OCI-LY1 (cell line): Measurements from ENCODE around the gene HRNR.

Source experiments
- H2AFZ ChIP-seq: fragments of 200-600 bp; sonication (generic), shearing (Covaris generic); 2 replicates; pipeline ENCODE4 v1.6.0; 2014; ENCODE audit warnings: antibody characterized with exemption, mild to moderate bottlenecking, low read length
- H3F3A ChIP-seq: fragments of 200-600 bp; sonication (generic), shearing (Covaris generic); 2 replicates; pipeline ENCODE4 v1.6.0; 2014; ENCODE audit warnings: mild to moderate bottlenecking, antibody characterized with exemption, low read length, moderate library complexity; ENCODE audit not compliant: insufficient read depth
- H3K27ac ChIP-seq: fragments of 200-600 bp; sonication (generic); 2 replicates; pipeline ENCODE4 v1.5.1; 2014; ENCODE audit warnings: low read length, mixed run types, mild to moderate bottlenecking, low read depth; ENCODE audit not compliant: poor library complexity, severe bottlenecking
- H3K27me3 ChIP-seq: fragments of 200-600 bp; sonication (generic); 2 replicates; pipeline ENCODE4 v1.6.0; 2014; ENCODE audit warnings: antibody characterized with exemption, mild to moderate bottlenecking, low read length, moderate library complexity; ENCODE audit not compliant: insufficient read depth
- H3K36me3 ChIP-seq: fragments of 200-600 bp; sonication (generic); 2 replicates; pipeline ENCODE4 v1.6.1; 2014; ENCODE audit warnings: mild to moderate bottlenecking, antibody characterized with exemption, low read length, moderate library complexity, mixed read lengths; ENCODE audit not compliant: insufficient read depth
- H3K4me1 ChIP-seq: fragments of 200-600 bp; sonication (generic); 2 replicates; pipeline ENCODE4 v1.5.1; 2014; ENCODE audit warnings: mild to moderate bottlenecking, low read length, moderate library complexity; ENCODE audit not compliant: insufficient read depth, severe bottlenecking
- H3K4me2 ChIP-seq: fragments of 200-600 bp; sonication (generic), shearing (Covaris generic); 2 replicates; pipeline ENCODE4 v1.6.1; 2014; ENCODE audit warnings: low read length
- H3K4me3 ChIP-seq: fragments of 200-600 bp; sonication (generic); 2 replicates; pipeline ENCODE4 v1.5.1; 2014; ENCODE audit warnings: low read length, low read depth, mild to moderate bottlenecking, mixed read lengths; ENCODE audit not compliant: poor library complexity, severe bottlenecking
- H3K79me2 ChIP-seq: fragments of 200-600 bp; shearing (Covaris generic); 2 replicates; pipeline ENCODE4 v1.6.1; 2016; ENCODE audit warnings: mixed run types, low read length, mixed read lengths; ENCODE audit not compliant: insufficient read depth
- H3K9ac ChIP-seq: fragments of 200-600 bp; sonication (generic), shearing (Covaris generic); 2 replicates; pipeline ENCODE4 v1.6.1; 2014; ENCODE audit warnings: mild to moderate bottlenecking, low read length, mixed read lengths
- H3K9me2 ChIP-seq: fragments of 200-600 bp; sonication (generic), shearing (Covaris generic); 2 replicates; pipeline ENCODE4 v1.6.1; 2014; ENCODE audit warnings: low read depth, mild to moderate bottlenecking, low read length, mixed read lengths
- H3K9me3 ChIP-seq: fragments of 200-600 bp; shearing (Covaris generic); 2 replicates; pipeline ENCODE4 v1.6.1; 2014; ENCODE audit warnings: low read length, mixed read lengths
- H4K20me1 ChIP-seq: fragments of 200-600 bp; sonication (generic), shearing (Covaris generic); 2 replicates; pipeline ENCODE4 v1.6.0; 2016; ENCODE audit warnings: mild to moderate bottlenecking, low read length; ENCODE audit not compliant: insufficient read depth
- CTCF ChIP-seq: fragments of 200-600 bp; sonication (generic), shearing (Covaris generic); IDR thresholded peaks from 2 replicates; pipeline ENCODE4 v1.5.1; 2017; ENCODE audit warnings: mild to moderate bottlenecking, antibody characterized with exemption, low read length, moderate library complexity, mixed read lengths
- EZH2 ChIP-seq: fragments of 200-600 bp; sonication (generic), shearing (Covaris generic); IDR thresholded peaks from 2 replicates; pipeline ENCODE4 v1.8.0; 2017; ENCODE audit warnings: borderline replicate concordance, mixed run types, mild to moderate bottlenecking, antibody characterized with exemption, low read length, moderate library complexity, mixed read lengths

Gene HRNR

DNA sequence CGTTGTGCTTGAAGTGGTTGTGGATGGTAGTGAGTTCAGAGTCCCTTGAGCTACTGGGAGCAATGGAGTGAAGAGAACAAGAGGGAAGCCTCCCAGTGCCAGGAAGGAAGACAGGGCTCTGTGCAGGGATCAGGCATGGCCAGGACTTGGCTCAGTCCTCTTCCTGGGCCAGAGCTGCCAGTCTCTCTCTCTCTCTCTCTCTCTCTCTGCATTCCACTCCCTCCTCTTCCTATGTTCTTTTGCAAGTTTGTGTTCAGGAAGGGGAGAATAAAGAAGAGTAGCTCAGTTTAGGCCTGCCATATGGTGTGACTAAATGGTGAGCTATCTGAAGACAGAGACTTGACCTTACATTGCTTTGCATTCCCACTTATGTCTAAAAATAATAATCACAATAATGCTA, 44.4 kb downstream of the HRNR start:
- Histone ChIP-seq H3K79me2 (no peaks in the 10 kb centered on the region), H3K4me2 (no peak overlapping the region), H3K27me3 (no peaks in the 10 kb centered on the region)

GRCh38 chr1:152170287-152170905, 53.6 kb downstream of the HRNR start:
- Histone ChIP-seq H4K20me1 (no peaks in the 10 kb centered on the region), H3K27ac (no peak overlapping the region), H3K79me2 (no peaks in the 10 kb centered on the region), H3K9me3 (no peaks in the 10 kb centered on the region), H3K27me3 (no peaks in the 10 kb centered on the region), H2AFZ (no peak overlapping the region), H3K4me1 (peaks cover 3% of the 10 kb centered on the region), H3K4me2 (no peak overlapping the region), H3F3A (no peaks in the 10 kb centered on the region), H3K9me2 (no peaks in the 10 kb centered on the region), H3K9ac (no peak overlapping the region), H3K4me3 (no peak overlapping the region), H3K36me3 (no peaks in the 10 kb centered on the region)
- TF ChIP-seq CTCF (no peak), EZH2 (no peak)

More for the DNA sequence above, 44.4 kb downstream of the HRNR start:
- Histone ChIP-seq H3K27ac (no peak overlapping the region), H3K4me3 (no peak overlapping the region), H3K9ac (no peak overlapping the region), H3K4me1 (no peaks in the 10 kb centered on the region), H3K9me2 (no peaks in the 10 kb centered on the region), H2AFZ (no peak overlapping the region), H3F3A (no peaks in the 10 kb centered on the region), H4K20me1 (no peaks in the 10 kb centered on the region), H3K9me3 (no peaks in the 10 kb centered on the region), H3K36me3 (no peaks in the 10 kb centered on the region)
- TF ChIP-seq CTCF (no peak), EZH2 (no peak)

GRCh38 chr1:152169366-152170025, 54.5 kb downstream of the HRNR start:
- Histone ChIP-seq H3K36me3 (no peaks in the 10 kb centered on the region), H4K20me1 (no peaks in the 10 kb centered on the region), H3K4me2 (no peak overlapping the region), H3K27me3 (no peaks in the 10 kb centered on the region), H3K4me1 (peaks cover 6% of the 10 kb centered on the region), H2AFZ (no peak overlapping the region), H3K4me3 (no peak overlapping the region), H3K9me3 (no peaks in the 10 kb centered on the region), H3K9ac (no peak overlapping the region), H3K79me2 (no peaks in the 10 kb centered on the region), H3F3A (no peaks in the 10 kb centered on the region), H3K27ac (no peak overlapping the region), H3K9me2 (no peaks in the 10 kb centered on the region)
- TF ChIP-seq CTCF (no peak), EZH2 (no peak)
